NCI-H1694 treated with DMSO at 0.1 percent for 48 hours (cell line): ENCODE measurements around the gene CD69.

ENCODE experiments used
- DNase-seq: peaks from one replicate; lab custom pipeline; 2025; lab: John Stamatoyannopoulos, UW

The CD69 gene

GRCh38 chr12:9781360-9781759 lies 20.7 kb upstream of the CD69 start:
- DNase-seq: no peak

GRCh38 chr12:9779209-9779608 lies 18.5 kb upstream of the CD69 start:
- DNase-seq: no peak

DNA sequence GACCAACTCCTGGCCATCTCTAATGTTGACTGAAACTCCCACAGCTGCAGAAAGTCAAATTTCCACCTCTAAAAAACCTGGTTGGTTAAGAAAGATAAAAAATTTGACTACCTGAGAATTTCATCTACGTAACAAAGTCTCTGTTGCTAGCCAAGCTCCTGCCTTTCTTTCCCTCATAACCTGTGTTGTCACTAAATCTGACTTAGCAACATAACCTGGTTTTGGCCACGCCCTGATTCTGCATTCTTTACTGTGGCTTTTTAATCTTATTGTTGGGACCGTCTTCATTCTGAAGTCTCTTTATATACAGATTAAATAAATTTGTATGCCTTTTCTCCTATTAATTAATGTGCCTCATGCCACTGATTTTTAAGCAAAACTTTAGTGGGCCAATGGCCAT lies 16.1 kb upstream of the CD69 start:
- no peak for DNase-seq

DNA sequence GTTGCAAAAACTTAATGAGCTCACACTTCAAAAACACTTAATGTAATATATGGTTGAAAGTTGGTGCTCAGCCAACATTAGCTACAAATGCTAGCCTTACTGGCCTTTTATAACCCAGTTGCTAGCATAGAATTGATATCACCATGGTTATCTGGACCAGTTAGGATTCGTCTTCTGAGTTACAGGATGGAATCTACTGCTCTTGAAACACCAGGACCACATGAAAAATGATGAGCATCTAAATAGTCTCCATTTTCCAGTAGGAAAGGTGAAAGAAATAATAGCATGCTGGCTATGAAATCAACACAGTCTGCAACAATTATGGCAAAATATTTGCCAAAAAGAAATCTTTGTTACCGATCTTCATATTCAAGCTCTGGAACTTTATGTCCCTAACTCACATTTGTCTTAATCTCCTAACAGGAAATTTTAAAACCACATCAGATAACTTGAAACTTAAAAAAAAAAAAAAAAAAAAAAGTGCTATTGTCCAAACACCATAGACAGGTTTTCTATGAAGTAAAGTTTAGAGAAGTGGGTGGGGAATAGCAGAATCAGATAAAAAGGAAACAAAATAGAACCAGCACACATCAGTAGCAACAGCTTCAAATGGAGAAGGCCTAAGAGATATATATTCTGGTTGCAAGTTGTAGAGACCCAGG lies 12.6 kb upstream of the CD69 start:
- DNase-seq: no peak

DNA sequence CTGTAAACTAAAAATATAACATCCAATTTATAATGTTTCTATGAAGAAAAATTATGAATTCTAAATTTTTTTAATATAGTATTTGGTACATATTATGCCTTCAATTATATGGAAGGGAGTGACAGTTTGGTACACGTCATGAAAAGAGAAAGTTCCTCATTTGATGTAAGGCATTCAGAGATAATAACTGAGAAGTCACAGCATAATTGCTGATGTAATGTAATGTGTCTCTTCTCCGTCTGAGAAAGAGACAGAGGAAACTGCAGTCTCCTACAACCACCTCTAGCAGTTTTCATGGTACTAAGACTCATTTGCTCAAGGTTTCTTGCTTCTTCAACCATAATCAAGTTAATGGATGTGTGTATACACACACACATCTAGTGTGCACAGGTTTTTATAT lies 2.3 kb upstream of the CD69 start:
- no peak for DNase-seq

DNA sequence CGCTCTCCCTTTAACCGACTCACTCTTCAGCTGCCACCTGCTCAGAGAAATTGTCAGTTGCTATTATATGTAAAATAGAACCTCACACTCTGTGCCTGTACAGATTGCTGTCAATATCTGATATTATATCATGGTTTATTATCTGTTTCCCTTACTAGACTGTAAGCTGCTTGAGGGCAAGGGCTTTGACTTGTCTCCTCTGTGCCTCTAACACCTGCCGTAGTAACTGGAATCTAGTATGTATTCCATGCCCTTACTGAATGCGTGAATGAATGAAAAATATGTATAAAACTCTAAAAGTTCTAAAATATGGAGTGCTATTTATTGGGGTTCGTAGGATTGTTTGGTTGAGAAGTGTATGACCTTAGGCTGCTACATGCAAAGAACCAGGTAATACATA lies 1.7 kb upstream of the CD69 start:
- DNase-seq: no peak

GRCh38 chr12:9761419-9761781 lies 699 bp upstream of the CD69 start:
- DNase-seq: no peak

DNA sequence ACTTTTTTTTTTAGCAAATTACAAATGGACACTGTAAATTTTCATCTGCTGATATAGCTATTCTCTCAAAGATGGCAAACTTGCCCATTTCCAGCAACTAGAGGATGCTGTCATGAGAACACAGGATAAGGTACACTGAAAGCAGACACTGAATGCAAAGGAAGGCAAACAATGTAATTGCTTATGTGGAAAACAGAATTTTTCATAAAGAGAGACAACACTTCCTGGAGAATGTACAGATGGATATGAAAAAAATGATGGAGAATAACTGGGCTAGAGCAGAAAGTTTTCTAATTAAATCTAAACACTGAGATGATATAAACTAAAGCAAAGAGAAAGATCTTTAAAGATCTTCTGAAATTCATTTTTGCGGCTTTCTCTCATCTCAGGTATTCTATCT lies 581 bp downstream of the CD69 start:
- DNase-seq: no peak

- no peak for DNase-seq
Measured at GRCh38 chr12:9759694-9760093, 1.0 kb downstream of the CD69 start.

GRCh38 chr12:9758119-9758518 lies 2.6 kb downstream of the CD69 start:
- DNase-seq: no peak

DNA sequence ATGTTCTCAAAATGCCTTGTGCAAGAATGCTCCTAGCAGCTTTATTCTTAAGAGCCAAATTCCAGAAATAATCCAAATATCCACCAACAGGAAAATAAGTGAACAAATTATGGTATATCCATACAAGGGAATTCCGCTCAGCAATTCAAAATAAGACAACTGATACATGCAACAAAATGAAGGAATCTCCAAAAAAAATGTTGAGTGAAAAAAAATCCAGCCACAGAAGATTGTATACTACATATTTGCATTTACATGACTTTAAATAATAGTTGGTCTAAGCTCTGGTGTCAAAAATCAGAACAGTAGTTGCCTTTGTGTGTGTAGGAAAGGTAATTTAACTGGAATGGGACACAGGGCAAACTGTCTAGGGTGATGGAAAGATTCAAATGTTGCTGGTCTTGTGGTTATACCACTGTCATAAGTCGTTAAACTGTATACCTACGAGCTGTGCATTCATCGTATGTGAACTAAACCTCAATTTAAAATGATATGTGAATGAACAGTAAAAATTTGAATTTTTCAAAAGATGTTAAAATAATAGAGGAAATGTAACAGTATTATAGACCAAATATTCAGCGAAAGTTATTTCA lies 3.2 kb downstream of the CD69 start:
- DNase-seq: no peak

GRCh38 chr12:9756706-9757105 lies 4.0 kb downstream of the CD69 start:
- no peak for DNase-seq

DNA sequence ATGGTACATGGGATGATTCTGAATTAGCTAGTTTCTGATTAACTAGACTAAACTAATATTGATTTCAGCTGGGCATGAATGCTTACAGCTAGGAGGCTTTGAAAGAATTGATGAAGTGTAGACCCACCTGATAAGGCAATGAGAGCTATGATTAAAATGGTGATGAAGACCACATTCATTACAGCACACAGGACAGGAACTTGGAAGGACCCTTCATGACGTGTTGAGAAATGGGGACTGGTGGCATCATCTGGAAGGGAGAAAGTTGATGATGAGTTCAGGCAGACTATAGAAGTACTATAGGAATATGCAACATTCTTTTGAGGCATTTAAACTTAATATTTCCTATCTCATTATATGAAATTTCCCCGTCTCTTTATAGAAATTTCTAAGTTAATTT lies 4.5 kb downstream of the CD69 start:
- DNase-seq: no peak

DNA sequence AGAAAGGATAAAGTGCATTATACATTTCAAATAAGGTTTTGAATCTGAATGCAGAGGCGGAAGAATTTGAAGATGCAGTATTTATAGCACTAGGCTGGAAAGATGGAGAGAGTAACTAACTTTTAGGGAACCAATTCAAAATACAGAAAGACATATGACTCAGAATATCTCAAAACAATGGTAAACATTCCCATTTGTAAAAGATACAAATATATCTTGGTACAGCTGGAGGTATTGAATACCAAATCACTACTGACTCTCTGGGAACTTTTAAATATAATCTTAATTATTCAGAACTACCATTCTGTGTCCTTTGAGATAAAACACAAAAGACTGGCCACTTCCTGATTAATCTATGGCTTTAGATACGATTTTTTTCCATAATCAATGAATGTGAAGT lies 5.1 kb downstream of the CD69 start:
- no peak for DNase-seq

GRCh38 chr12:9755035-9755434 lies 5.7 kb downstream of the CD69 start:
- no peak for DNase-seq

- DNase-seq: no peak
Measured at GRCh38 chr12:9754099-9754927, 6.4 kb downstream of the CD69 start.

GRCh38 chr12:9753498-9753897 lies 7.2 kb downstream of the CD69 start:
- no peak for DNase-seq

DNA sequence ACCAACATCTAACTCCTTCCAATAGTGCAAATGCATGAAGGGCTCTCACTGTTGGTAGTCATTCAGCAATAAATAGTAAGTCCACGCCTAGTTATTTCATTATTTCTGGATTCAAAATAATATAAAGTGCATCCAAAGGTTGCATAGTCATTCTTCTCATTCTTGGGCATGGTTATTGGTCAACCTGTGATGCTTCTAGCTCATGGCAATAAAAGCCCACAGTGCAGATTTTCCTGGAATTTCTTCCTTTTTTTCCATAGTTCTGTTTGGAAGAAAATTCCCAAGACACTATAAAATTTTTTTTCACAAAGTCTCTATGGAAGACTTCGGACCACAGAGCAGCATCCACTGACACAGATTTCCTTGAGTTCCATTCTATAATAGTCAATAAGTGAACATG lies 7.6 kb downstream of the CD69 start:
- DNase-seq: no peak

DNA sequence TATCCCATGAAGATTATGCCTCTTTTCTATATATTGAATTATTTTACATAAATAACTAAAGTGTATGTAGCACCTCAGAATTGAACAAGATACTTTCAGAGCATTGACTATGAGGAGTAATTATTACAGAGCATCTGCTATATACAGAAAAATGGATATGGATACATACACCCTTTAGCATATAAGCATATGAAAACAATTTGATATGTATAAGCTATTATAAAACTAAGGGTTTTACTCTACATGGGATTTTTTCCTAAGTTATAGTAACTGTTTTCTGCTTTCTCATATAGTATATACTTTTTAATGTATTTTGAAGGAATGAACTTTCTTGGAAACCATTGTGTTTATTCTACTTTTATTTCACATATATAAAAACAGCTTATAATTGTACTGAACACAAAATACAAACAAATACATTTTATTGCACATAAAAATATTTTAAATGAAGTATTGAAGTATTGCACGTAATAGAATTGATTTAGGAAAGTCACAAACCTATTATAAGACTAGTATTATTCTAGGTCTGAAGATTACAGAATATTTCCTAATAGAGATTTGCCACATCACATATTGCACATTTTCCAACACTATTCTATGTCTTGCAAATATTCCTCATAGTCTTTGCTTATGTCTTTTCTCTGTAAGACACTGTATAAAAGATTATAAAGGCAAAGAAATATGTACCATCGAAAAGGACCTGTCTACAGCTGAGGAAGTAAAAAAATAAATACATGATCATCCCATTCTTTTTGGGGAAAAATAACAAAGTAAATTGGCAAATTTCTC lies 8.4 kb downstream of the CD69 start:
- no peak for DNase-seq

DNA sequence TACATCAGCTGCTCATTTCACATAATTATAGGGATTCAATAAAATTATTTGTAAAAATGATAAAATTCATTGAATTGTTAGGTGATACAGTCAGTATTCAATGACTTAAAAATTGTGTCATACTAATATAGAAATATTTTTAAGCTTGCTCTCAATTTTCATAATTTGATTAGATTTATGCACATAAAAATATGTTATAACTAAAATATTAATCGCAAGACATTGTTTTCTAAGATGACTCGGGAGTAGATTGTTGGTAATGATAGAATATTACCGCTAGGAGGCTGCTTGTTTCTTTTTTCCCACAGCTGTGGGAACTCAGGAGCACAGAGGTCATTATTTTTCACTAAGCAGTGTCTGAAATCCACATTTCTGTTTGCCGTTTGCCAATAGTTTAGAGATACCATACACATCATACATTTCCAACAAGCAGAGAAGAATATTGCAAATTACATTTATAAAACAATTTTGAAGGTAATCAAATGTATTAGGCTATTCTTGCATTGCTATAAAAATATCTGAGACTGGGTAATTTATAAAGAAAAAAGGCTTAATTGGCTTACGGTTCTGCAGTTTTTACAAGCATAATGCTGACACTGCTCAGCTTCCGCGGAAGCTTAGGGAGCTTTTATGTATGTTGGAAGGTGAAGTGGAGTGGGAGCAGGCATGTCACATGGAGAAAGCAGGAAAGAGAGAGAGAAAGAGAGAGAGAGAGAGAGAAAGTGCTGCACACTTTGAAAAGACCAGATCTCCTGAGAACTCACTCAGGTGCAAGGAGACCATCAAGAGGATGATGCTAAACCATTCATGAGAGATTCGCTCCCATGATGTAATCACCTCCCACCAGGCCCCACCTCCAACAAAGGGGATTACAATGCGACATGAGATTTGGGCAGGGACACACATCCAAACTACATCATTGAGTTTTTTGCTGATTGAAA lies 9.2 kb downstream of the CD69 start:
- DNase-seq: peak; percentile 49
